HG03108 (cell line): ENCODE data around the gene BTBD2.
A peak's percentile ranks its signal among the peaks of the same experiment; 100 is the strongest.
"Not testable (repeated sequence)": the region's sequence is repeated elsewhere in the genome, so short reads cannot be mapped to it uniquely, and the experiment has no call there.

Experiments used
- ATAC-seq: cut with Tn5 transposase; IDR thresholded peaks from one replicate; pipeline ENCODE4 v1.9.1; 2021; ENCODE audit warnings: moderate library complexity; ENCODE audit not compliant: unreplicated experiment

BTBD2 gene

DNA sequence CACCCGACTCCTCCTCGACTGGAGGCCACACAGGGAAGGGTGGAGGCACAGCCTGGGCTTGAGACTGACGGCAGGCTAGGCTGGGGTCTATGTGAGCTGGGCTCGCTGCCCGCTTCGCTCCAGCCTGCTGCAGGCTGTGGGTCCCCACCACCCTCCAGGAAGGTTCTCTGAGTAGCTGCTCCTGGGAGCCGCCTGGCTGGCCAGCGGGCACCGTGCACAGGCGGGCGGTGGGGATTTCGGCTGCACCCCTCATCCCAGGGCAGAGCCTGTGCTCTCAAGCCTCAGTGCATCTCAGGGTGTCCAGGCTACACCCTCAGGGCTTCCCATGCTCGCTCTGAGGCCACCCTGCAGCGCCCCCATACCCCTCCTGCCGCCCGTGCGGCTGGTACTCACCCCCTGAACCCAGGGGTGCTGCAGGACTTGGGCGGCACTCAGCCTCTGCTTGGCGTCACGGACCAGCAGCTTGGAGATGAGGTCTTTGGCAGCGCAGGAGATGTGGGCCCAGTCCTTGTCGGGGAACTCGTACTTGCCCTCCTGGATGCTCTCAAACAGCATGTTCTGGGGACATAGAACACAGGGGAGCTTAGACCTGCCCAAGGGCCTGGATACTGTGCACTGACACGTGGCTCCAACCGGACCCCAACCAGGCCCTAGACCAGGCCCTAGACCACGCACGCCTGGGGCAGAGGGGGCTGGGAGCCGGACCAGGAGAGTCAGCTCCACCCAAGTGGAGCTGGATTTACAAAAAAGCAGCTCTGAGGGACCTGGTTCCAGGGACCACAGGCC, 25.3 kb upstream of the BTBD2 start:
- ATAC-seq: no peak

DNA sequence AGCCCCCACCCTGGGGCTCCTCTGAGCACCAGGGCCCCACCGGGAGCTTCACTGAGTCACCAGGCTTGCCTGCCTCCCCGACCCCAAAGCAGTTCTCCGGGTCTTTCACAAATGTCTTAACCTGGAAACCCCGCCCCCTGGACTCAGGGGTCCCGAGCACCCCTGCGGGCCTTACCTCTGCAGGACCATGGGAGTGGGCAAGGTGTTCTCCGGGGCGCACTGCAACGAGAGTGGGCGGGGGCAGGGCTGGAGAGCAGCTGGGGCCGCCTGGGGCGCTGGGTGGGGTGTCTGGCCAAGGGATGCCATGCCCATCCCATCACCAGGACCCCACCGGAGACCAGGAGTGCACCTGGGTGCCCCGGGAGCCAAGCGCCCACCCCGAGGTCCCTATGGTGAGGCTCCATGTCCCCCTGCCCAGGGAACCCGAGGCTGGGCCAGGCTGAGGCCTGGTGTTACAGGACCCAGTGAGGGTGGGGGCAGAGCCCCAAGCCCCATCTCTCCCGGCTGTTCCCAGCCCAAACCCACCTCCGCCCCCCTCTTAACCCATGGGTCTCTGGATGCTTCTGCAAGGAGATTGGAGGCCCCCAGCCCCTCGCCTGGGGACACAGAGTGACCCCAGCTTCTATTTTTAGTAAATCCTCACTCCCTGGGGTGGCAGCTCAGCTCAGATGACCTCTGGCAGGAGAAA, 24.6 kb upstream of the BTBD2 start:
- no peak for ATAC-seq

DNA sequence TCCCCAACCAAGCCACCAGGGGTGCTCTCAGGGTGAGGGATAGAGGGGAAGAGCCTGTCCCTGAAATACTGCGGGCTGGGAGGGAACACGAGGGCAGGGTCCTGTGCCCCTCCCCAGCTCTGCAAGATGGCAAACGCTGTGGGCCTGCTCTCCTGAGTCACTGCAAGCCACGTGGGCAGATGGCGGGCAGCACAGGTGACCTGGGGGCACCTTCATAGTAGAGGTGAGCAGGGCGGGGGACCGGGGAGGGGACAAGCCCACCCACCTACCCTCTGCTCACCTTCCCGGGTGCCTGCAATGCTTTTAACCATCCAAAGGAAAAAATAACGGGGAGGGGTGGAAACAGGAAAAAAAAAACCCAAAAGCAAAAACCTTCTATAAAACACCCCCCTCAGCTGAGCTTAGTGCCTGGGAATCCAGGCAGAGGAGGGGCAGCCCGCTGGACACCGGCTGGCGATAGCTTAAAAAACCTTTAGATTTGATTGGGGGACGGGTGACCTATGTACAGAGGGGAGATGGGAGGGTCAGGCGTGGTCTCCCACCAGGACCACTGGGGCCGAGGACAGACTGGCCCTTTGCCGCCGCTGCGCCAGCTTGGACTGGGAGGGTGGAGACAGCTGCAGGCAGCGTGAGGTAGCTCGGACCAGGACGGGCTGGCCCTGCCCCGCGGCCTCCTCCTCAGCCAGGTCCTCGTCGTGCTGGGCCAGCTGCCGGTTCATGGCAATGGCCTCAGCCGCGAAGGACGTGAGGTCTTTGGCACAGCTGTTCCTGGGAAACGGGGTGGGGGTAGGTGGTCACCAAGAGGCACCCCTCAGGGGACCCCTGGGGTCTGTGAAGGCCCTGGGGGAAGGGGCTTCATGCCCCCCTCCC, 23.8 kb upstream of the BTBD2 start:
- no peak for ATAC-seq

DNA sequence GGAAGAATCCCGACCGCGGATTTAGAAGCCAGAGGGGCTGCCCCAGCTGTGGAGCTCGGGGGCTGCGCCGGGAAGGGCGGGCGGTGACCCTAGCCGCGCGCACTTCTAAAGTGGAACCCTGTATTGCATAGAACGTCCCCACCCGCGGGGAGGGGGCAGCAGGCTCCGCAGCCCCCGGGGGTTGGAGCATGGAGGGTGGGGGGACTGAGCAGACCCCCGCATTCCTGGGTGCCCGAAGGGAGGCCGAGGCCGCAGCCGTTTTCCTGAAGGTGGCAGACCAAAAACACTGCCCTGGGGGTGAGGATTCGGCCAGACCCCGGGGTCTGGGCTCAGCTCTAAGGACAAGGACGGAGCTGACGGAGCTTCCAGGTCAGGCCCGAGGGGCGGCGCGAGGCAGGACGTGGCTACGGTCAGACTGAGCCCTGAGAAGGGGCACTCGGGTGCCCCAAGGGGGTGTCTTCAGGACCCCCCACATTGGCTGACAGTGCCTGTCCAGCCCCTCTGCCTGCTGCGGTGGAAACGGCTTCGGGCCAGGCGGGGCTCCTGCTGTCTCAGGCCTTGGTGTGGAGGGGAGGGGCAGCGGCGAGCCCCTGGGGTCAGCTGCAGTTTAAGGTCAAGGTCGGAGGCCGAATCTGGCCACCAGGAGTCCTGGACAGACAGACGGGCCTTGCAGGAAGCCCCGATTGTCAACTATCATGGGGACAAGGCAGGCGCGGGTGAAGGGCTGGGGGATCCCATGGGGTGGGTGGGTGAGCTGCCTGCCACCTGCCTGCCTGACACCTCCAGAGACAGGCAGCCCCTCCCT, 23.0 kb upstream of the BTBD2 start:
- no peak for ATAC-seq

DNA sequence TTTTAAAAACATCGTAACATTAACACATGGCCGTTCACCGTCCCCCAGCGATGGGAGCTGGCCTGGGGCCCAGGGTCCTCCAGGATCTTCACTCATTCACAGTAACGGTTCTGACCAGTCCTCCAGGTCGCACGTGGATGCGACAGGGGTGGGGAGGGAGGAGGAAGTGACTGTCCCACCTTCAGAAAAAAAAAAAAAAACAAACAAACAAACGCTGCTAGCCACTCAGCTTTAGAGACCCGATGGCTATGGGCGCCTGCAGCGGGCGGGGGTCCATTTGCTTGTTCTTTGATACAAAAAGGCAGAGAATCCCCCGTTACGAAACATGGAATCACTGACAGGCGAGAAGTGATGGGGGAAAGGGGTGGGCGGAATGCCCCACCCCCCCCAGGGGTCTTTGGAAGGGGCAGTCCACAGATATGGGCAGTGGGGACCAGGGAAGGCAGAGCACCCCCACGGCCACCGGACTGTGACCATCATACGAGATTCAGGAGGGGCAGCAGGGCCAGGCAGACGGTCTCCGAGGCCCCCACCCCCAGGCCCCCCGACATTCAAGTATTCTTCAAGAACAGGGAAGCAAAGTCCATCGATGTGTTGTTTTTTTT, 22.2 kb upstream of the BTBD2 start:
- ATAC-seq: no peak

DNA sequence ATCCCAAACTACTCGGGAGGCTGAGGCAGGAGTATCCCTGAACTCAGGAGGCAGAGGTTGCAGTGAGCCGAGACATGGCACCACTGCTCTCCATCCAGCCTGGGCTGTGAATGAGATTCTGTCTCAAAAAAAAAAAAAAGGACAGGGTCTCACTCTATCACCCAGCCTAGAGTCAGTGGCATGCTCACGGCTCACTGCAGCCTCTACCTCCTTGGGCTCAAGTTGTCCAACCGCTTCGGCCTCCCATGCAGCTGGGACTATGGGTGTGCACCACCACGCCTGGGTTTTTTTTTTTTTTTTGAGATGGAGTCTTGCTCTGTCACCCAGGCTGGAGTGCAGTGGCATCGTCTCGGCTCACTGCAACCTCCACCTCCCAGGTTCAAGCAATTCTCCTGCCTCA, 20.9 kb upstream of the BTBD2 start:
- ATAC-seq: no peak

DNA sequence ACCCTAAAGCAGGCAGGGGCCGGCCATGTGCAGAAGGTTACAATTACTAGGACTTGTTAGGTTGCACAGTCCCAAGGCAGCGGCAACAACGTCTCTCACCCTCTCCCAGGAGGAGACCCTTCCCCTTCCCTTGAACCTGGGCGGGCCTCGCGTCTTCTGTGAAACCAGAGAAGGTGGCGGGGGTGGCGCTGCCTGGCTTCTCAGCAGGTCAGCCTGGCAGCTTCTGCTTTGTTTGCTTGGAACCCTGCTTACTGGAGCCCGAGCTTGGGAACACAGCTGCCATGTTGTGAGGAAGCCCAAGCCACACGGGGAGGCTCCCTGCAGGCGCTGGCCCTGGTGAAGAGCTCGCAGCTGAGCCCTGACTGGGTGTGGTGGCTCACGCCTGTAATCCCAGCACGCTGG, 20.1 kb upstream of the BTBD2 start:
- ATAC-seq: no peak

DNA sequence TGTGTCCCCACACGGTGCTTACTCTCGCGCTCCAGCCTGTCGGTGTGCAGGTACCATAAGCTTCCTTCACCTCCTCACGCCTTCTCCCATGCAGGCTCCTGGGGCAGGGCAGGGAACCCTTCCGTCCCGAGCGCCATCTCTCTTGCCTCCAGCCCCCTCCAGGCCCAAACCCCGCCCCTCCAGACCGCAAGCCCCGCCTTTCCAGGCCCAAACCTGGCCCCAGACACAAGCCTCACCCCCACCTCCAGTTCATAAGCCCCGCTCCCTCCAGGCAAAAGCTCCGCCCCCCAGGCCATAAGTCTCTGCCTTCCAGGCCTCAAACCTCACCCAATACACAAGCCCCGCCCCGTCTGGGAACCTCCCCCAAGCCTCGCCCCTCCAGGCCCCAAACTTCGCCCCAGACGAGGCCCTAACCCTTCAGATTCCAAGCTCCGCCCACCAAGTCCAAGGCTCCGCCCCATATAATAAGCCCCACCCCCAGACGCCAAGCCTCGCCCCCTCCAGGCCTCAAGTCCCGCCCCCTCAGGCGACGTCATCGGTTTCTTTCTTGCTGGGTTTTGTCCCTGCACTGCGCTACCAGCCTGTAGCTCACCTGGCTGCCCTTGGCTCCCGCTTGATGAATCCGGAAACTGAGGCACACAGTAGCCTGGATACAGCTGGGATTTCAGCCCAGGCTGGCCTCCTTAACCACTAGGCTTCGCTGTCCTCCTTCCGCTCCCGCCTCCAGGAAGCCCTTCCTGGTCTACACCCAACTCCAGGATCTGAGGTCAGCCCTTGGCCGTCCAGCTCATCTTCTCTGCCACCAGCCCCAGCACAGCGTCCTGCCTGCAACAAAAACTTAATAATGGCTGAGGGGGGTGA, 19.4 kb upstream of the BTBD2 start:
- no peak for ATAC-seq

DNA sequence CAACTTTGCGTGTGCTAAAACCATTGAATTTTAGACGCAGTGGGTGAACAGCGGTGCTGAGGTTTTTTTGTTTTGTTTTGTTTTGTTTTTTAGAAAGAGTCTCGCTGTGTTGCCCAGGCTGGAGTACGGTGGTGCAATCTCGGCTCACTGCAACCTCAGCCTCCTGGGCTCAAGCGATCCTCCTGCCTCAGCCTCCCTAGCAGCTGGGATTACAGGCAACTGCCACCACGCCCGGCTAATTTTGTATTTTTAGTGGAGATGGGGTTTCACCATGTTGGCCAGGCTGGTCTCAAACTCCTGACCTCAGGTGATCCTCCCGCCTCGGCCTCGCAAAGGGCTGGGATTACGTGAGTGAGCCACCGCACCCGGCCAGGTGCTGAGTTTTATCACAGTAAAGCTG, 18.7 kb upstream of the BTBD2 start:
- ATAC-seq: not testable (repeated sequence)

DNA sequence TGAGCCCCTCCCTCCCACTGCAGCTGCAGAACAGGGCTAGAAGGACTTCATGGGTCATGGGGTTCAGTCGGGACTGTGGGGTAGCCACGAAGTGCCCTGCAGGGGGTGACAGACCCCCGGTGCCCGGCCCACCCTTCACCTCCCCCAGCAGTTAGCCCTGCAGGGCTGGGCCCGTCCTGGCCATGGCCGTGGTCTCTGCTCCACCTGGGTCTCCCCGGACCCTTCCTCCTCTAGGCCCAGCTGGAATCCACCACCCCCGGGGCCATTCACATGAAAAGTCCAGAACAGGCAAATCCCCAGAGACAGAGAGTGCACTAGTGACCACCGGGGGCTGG, 18.3 kb upstream of the BTBD2 start:
- ATAC-seq: no peak

DNA sequence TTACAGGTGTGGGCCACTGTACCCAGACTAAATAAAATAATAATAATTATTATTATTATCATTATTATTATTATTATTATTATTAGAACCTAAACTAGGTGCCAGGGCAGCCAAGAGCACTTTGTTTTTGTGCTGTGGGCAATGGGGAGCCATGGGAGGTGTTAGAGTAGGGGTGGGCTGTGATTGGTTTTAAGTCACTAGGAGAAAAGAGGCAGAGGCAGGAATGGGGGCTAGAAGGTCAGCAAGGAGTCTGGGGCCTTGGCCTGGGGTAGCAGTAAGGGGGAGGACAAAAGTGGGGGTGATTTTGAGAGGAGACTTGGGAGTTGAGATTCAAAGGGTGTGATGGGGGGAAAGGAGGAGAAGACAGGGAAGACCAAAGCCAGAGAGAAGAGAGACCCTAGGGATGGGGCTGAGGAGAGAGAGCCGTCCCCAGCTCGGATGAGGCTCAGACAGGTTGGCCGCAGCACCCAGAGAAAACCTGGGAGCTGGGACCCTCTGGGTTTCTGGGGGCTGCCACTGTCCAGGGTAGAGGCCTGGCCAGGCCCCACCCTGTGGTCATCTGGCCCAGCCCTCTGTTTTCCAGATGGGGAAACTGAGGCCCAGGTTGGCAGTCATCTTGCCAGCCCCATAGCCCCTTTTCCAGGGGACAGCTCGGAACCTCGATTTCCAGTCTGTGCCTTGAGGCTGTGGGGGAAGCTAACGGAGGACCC, 17.8 kb upstream of the BTBD2 start:
- no peak for ATAC-seq

DNA sequence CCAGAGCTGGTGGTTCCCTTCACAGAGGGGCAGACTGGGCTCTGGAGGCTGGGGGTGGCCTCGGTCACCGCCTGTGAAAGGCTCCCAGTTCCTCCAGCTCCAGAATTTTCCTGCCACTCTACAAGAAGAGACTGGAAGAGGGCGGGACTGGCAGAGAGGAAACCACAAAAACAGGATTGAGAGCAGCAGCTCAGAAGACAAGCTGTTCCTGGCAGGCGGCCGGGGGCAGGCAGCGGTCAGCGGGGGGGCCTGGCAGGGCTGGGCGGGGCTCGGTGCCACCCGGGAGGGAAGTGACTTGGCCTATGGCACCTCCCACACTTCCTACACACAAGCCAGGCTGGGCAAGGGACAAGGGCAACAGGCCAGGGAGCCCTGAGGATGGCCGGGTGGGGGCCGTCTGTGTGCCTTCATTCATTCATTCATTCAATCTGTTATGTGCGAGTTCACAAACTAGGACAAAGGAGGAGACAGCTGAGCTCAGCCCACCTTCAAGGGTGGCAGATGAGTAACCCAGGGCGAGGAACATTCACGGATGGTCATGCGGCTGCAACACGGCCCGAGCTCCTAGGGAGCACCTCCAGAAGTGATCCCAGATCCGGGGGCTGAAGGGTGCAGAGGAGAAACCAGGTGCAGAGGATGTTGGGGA, 16.9 kb upstream of the BTBD2 start:
- ATAC-seq: peak; percentile 44

DNA sequence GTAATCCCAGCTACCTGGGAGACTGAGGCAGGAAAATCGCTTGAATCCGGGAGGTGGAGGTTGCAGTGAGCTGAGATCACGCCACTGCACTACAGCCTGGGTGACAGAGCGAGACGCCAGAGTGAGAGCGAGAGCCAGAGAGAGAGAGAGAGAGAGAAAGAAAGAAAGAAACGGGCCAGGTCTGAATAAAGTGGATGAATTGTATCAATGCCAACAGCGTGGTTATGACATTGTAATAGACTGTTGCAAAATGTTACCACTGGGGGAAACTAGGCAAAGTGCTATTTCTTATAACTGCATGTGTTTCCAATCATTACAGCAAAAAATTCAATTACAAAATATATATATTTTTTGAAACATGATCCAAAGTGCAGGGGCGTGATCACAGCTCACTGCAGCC, 11.8 kb upstream of the BTBD2 start:
- ATAC-seq: no peak

DNA sequence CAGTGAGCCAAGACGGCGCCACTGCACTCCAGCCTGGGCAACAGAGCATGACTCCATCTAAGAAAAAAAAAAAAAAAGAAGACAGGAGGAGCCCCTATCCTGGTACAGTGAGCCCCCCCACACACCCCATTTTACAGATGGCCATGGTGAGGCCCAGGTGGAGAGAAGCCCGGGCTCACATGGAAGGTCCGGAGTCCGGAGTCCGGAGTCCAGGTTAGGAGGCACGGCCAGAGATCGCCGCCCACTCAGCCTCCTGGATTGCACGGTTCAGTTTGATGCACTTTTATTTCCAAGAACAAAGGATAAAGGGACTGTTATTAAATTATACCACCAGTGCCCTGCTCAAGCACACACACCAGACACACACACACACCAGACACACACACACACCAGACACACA, 11.3 kb upstream of the BTBD2 start:
- ATAC-seq: no peak

DNA sequence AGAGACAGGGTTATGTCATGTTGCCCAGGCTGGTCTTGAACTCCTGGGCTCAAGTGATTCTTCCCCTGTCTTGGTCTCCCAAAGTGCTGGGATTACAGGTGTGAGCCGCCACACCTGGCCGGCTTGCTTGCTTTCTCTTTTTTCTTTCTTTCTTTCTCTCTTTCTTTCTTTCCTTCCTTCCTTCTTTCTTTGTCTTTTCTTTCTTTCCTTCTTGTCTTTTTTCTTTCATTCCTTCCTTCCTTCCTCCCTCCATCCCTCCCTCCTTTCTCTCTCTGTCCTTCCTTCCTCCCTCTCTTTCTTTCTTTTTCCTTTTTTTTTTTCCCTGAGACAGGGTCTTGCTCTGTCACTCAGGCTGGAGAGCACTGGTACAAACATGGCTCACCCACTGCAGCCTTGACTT, 6.8 kb upstream of the BTBD2 start:
- ATAC-seq: no peak

DNA sequence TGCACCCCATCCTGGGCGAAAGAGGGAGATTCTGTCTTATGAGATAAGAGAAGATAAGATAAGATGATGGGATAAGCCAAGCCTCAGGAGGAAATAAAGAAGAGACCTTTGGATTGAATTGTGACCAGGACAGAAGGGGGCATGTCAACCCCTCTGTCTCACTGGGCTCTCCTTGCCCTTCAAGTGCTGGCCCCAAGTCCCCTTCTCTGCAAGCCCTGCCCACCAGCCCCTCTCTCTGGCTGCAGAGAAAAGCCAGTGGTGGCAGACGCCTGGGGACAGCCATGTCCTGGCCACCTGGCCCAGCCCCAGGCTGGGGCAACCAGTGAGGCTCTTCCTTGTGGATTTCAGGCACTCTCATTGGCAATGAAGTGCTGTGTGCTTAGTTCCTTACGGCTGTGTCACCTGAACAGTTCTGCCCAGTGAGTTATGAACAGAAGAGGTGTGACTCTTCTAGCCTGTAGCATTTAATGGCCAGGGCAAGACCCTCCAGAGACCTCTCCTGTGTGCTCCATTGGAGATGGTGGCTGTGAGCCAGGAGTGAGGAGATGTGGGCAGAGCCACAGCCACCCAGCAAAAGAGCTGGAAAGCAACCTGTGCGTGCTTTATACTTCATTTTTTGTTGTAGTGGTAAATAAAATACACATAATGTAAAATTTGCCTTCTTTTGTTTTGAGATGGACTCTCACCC, 6.1 kb upstream of the BTBD2 start:
- no peak for ATAC-seq

DNA sequence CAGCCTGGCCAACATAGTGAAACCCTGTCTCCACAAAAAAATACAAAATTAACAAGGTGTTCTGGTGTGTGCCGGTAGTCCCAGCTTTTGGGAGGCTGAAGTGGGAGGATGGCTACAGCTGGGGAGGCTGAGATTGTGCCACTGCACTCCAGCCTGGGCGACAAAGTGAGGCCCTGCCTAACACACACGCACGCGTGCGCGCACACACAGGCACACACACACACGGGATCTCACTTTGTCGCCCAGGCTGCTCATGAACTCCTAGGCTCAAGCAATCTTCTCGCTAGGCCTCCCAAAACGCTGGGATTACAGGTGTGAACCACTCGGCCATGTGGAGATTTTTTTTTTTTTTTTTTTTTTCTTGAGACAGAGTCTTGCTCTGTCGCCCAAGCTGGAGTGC, 3.2 kb upstream of the BTBD2 start:
- ATAC-seq: no peak
